GM23338 (cell line): Measurements from ENCODE around the gene CACNB2.

Source experiments
- CREB1 ChIP-seq: fragments of 250-450 bp; sonication (Bioruptor Pico); IDR thresholded peaks from 2 replicates; pipeline ENCODE4 v1.5.0; 2020; ENCODE audit warnings: low read depth, mild to moderate bottlenecking, moderate library complexity
- CTCF ChIP-seq, 2 experiments: fragments of 200-600 bp in 1 of 2; sonication (generic) in 1 of 2; conservative IDR thresholded peaks; 2 replicates each; pipeline versions ENCODE4 v1.5.1 to v1.6.1; 2016 to 2017; ENCODE audit warnings: antibody characterized with exemption in 2 of 2, low read depth in 2 of 2, mild to moderate bottlenecking in 2 of 2, moderate library complexity in 1 of 2
- ETS1 ChIP-seq: IDR thresholded peaks from 2 replicates; pipeline ENCODE4 v1.6.1; 2016; ENCODE audit warnings: antibody characterized with exemption
- EZH2 ChIP-seq: fragments of 200-600 bp; sonication (generic); IDR thresholded peaks from one replicate; pipeline ENCODE4 v1.8.0; 2017; ENCODE audit warnings: antibody characterized with exemption, mild to moderate bottlenecking, low read depth; ENCODE audit not compliant: unreplicated experiment
- EZH2phosphoT487 ChIP-seq: fragments of 200-600 bp; sonication (generic); IDR thresholded peaks from one replicate; pipeline ENCODE4 v1.8.1; 2018; ENCODE audit warnings: antibody characterized with exemption; ENCODE audit not compliant: unreplicated experiment
- JUNB ChIP-seq: IDR thresholded peaks from one replicate; pipeline ENCODE4 v1.6.1; 2016; ENCODE audit warnings: antibody characterized with exemption; ENCODE audit not compliant: unreplicated experiment
- POLR2AphosphoS5 ChIP-seq: IDR thresholded peaks from 2 replicates; pipeline ENCODE4 v1.6.1; 2016; ENCODE audit warnings: antibody characterized with exemption, low read depth
- REST ChIP-seq: IDR thresholded peaks from one replicate; pipeline ENCODE4 v1.6.1; 2018; ENCODE audit warnings: antibody characterized with exemption; ENCODE audit not compliant: unreplicated experiment

GRCh38 chr10:18221882-18222281, 81.7 kb downstream of the CACNB2 start:
- TF ChIP-seq CTCF (conservative IDR thresholded peaks at IDR 0.05; ENCODE audit: low read depth in 2 of 2): no peak
- TF ChIP-seq REST: no peak
- TF ChIP-seq POLR2AphosphoS5: no peak
- TF ChIP-seq EZH2phosphoT487: no peak
- no peak for TF ChIP-seq CREB1
- TF ChIP-seq EZH2: no peak
- no peak for TF ChIP-seq JUNB
- TF ChIP-seq ETS1: no peak
